ENCODE data around the gene KRTAP10-2. TPM values are rescaled to one million over a fixed set of nuclear protein-coding genes. Genes with fewer than 3 reads are reported as not detected.
"Not testable (repeated sequence)": the region's sequence is repeated elsewhere in the genome, so short reads cannot be mapped to it uniquely, and the experiment has no call there.

The KRTAP10-2 gene
- total RNA-seq, 4 donors from 2014 or later: not detected

DNA sequence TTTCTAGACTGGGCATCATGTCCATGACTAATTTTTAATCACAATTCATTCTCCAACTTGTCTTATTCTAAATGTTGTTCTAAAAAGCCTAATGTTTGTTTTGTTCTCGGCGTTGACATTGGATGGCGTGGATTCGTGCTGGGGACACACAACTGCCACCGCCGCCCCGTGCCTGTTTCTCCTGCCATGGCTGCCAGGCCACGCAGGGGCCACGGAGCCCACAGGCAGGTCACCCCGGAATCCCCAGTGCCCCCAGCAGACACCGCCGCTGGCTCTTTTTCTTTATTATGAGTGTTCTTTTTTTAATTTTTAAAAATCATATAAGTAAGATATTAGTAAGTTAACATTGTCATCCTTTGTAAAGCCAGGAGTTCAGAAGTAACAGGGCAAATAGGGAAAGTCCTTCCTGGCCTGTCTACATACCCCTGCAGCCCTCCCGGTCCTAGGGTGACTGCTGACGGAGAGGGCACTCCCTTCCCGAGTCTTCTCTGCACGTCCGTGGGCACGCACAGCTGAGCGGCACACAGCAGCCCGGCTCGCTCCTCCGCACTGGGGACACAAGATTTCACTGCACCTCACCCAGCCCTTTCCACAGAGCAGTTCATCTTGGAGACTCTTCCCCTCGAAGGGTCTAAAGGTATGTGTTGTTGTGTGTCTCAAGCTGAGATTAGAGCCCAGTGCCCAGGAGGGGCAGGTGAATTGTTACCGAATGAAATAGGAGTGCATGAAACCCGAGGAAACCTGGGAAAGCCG lies 43.5 kb downstream of the KRTAP10-2 start:
- Histone ChIP-seq H3K36me3 (no peaks in the 10 kb centered on the region), H3K4me1 (peaks cover 7 to 10% (median 8%) of the 10 kb centered on the region in 4 donors), H3K27ac (replicated peaks in 1 of 4) (no peak overlapping the region), H3K9me3 (no peaks in the 10 kb centered on the region), H3K27me3 (peaks cover 0 to 80% (median 0%) of the 10 kb centered on the region in 4 donors), H3K4me3 (no peak overlapping the region)
- no peak for TF ChIP-seq EP300 (IDR thresholded peaks at IDR 0.05)
- no peak for DNase-seq (ENCODE audit: extremely low spot score)
- intact Hi-C loops (cut with DNase I): no loop called here
- WGBS: 89% methylated on average over 25 of the region's 26 CpGs

DNA sequence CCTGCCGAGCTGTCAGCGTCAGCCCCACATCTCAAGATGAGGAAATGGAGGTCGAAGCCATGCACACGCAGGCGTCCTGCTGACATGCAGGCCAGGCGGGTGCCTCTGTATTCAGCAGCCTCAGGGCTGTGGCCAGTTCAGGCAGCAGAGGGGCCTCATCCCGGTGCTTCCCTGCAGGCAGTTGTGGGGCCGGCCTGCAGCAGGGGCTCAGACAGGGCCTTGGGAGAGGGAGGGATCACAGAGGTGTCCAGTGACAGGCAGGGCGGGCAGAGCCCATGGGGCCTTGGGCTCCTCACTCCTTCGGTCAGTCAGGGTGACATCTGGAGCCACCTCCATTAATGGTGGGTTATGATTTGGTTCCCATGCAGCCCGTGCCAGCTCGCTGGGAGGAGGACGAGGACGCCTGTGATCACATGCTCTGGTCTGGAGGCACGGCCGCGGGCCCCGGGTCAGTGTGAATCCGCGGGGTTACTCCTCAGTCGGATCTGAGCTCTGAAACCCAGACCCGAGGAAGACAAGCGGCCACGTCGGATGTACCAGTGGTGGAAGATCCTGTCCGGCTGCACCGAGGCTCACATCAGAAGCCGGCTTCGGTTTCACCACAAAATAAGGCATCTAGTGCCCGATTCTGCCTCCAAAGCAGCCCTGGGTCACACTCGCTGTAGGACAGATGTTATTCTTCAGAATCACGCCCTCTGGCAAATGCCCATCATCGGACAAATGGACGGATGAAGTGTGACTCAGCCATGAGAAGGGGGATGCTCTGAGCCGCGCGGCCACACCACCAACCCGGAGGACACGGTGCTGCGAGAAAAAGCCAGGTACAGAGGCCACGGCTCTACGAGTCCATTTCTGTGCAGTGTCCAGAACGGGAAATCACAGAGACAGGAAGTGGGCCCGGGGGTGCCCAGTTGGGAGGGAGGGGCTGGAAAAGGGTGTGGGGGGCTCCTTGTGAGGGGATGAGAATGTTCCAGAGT lies 44.7 kb downstream of the KRTAP10-2 start:
- Histone ChIP-seq H3K27ac (replicated peaks in 1 of 4) (no peak overlapping the region), H3K4me1 (peaks cover 7 to 10% (median 8%) of the 10 kb centered on the region in 4 donors), H3K4me3 (no peak overlapping the region), H3K27me3 (peaks cover 0 to 78% (median 0%) of the 10 kb centered on the region in 4 donors), H3K36me3 (no peaks in the 10 kb centered on the region), H3K9me3 (no peaks in the 10 kb centered on the region)
- 76% methylated on average over 42 of the region's 44 CpGs for WGBS
- intact Hi-C loops (cut with DNase I): no loop called here
- DNase-seq (ENCODE audit: extremely low spot score): no peak
- no peak for TF ChIP-seq POLR2A (IDR thresholded peaks at IDR 0.05; ENCODE audit: low read depth)
- no peak for TF ChIP-seq POLR2AphosphoS5 (IDR thresholded peaks at IDR 0.05)
- TF ChIP-seq, protein P1, sequence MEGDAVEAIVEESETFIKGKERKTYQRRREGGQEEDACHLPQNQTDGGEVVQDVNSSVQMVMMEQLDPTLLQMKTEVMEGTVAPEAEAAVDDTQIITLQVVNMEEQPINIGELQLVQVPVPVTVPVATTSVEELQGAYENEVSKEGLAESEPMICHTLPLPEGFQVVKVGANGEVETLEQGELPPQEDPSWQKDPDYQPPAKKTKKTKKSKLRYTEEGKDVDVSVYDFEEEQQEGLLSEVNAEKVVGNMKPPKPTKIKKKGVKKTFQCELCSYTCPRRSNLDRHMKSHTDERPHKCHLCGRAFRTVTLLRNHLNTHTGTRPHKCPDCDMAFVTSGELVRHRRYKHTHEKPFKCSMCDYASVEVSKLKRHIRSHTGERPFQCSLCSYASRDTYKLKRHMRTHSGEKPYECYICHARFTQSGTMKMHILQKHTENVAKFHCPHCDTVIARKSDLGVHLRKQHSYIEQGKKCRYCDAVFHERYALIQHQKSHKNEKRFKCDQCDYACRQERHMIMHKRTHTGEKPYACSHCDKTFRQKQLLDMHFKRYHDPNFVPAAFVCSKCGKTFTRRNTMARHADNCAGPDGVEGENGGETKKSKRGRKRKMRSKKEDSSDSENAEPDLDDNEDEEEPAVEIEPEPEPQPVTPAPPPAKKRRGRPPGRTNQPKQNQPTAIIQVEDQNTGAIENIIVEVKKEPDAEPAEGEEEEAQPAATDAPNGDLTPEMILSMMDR (IDR thresholded peaks at IDR 0.05): no peak
- TF ChIP-seq EP300 (IDR thresholded peaks at IDR 0.05): no peak

DNA sequence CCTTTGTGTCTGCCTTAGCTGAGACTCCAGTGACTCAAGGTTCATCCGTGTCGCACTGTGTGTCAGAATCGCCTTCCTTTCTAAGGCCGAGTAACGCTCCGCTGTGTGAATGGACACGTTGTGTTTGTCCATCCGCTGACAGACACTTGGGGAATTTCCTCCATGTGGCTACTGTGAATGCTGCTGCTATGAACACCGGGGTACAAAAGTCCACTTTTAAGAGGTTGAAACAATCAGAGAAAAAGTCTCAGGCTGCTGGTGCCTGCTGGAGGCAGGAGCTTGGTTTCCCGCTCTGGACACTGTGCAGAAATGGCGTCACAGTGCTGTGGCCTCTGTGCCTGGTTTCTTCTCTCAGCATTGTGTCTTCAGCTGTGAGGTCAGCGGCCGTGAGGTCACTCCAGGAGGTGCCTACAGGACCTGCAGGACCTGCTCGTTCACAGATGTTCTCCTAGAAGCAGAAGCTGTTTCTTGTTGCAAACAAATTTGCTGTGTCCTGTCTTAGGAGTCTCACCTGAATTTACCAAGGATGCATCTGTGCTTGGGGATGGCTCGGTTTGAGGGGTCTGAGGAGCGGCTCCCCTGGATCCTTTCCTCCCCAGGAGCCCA lies 45.5 kb downstream of the KRTAP10-2 start:
- TF ChIP-seq POLR2AphosphoS5 (IDR thresholded peaks at IDR 0.05) (no peak), POLR2A (IDR thresholded peaks at IDR 0.05; ENCODE audit: low read depth) (no peak), EP300 (IDR thresholded peaks at IDR 0.05) (no peak)
- TF ChIP-seq, protein P1 (IDR thresholded peaks at IDR 0.05): no peak
- peaks cover 0 to 76% (median 0%) of the 10 kb centered on the region in 4 donors for H3K27me3 ChIP-seq

DNA sequence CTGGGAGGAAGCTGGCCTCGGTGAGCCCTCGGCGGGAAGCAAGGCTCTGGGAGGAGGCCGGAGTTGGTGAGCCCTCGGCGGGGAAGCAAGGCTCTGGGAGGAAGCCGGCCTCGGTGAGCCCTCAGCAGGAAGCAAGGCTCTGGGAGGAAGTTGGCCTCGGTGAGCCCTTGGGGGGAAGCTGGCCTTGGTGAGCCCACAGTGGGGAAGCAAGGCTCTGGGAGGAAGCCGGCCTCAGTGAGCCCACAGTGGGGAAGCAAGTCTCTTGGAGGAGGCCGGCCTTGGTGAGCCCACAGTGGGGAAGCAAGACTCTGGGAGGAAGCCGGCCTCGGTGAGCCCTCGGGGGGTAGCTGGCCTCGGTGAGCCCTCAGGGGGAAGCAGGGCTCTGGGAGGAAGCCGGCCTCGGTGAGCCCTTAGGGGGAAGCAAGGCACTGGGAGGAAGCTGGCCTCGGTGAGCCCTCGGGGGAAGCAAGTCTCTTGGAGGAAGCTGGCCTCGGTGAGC lies 47.4 kb downstream of the KRTAP10-2 start:
- Histone ChIP-seq H3K4me3 (no peak overlapping the region), H3K4me1 (no peaks in the 10 kb centered on the region), H3K36me3 (no peaks in the 10 kb centered on the region), H3K27me3 (peaks cover 0 to 76% (median 0%) of the 10 kb centered on the region in 4 donors), H3K27ac (replicated peaks in 1 of 4) (no peak overlapping the region), H3K9me3 (no peaks in the 10 kb centered on the region)
- no peak for DNase-seq (ENCODE audit: extremely low spot score)
- TF ChIP-seq POLR2AphosphoS5 (IDR thresholded peaks at IDR 0.05) (no peak), EP300 (IDR thresholded peaks at IDR 0.05) (no peak), POLR2A (IDR thresholded peaks at IDR 0.05; ENCODE audit: low read depth) (no peak)
- TF ChIP-seq, protein P1 (IDR thresholded peaks at IDR 0.05): no peak
- intact Hi-C loops (cut with DNase I): no loop called here
- WGBS: 57% methylated on average over 12 of the region's 20 CpGs

More for the DNA sequence above, 45.5 kb downstream of the KRTAP10-2 start:
- no peak overlapping the region for H3K4me3 ChIP-seq
- H3K36me3 ChIP-seq: no peaks in the 10 kb centered on the region
- peaks cover 7 to 9% (median 7%) of the 10 kb centered on the region in 4 donors for H3K4me1 ChIP-seq
- H3K9me3 ChIP-seq: no peaks in the 10 kb centered on the region
- intact Hi-C loops (cut with DNase I): no loop called here
- WGBS: 75% methylated on average over 16 of the region's 16 CpGs
- DNase-seq (ENCODE audit: extremely low spot score): no peak
- H3K27ac ChIP-seq (replicated peaks in 1 of 4): no peak overlapping the region

DNA sequence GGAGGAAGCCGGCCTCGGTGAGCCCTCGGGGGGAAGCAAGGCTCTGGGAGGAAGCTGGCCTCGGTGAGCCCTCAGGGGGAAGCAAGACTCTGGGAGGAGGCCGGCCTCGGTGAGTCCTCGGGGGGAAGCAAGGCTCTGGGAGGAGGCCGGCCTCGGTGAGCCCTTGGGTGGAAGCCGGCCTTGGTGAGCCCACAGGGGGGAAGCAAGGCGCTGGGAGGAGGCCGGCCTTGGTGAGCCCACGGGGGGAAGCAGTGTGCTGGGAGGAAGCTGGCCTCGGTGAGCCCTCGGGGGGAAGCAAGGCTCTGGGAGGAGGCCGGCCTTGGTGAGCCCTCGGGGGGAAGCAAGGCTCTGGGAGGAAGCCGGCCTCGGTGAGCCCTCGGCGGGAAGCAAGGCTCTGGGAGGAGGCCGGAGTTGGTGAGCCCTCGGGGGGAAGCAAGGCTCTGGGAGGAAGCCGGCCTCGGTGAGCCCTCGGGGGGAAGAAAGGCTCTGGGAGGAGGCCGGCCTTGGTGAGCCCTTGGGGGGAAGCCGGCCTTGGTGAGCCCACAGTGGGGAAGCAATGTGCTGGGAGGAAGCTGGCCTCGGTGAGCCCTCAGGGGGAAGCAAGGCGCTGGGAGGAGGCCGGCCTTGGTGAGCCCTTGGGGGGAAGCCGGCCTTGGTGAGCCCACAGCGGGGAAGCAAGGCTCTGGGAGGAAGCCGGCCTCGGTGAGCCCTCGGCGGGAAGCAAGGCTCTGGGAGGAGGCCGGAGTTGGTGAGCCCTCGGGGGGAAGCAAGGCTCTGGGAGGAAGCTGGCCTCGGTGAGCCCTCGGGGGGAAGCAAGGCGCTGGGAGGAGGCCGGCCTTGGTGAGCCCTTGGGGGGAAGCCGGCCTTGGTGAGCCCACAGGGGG lies 48.1 kb downstream of the KRTAP10-2 start:
- H3K9me3 ChIP-seq; H3K27ac ChIP-seq (replicated peaks in 1 of 4); H3K4me1 ChIP-seq; H3K4me3 ChIP-seq; DNase-seq (ENCODE audit: extremely low spot score); H3K36me3 ChIP-seq; intact Hi-C loops (cut with DNase I): not testable (repeated sequence)
- peaks cover 0 to 76% (median 0%) of the 10 kb centered on the region in 4 donors for H3K27me3 ChIP-seq
- 79% methylated on average over 43 of the region's 44 CpGs for WGBS

Data from esophagus muscularis mucosa (tissue), 4 donors.